ENCODE results near the gene PTPRA. TPM values are rescaled to one million over a fixed set of nuclear protein-coding genes. Genes with fewer than 3 reads are reported as not detected.

The PTPRA gene
- total RNA-seq, 2 experiments from 2014 or later, result 33.3 to 47.2 TPM

DNA sequence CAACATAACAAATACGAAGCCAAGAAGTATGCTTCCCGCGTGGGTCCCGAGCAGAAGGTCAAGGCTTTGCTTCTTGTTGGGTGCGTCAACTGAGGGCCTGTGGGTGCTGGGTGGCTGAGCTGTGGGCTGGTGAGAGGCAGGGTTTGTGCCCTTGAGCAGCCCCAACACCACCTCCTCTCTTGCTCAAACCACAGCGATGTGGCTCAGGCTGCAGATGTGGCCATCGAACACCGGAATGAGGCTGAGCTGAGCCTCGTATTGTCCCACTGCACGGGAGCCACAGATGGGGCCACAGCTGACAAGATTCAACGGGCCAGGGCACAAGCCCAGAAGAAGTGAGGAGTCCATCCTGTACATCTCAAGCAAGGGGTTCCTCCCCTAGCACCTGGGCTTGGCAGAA, 7.0 kb upstream of the PTPRA start:
- Histone ChIP-seq H3K4me3 (ENCODE audit: low read depth, low read length, poor library complexity, severe bottlenecking) (no peak overlapping the region), H3K4me2 (ENCODE audit: low read length) (no peak overlapping the region), H4K20me1 (ENCODE audit: insufficient read depth, low read length) (no peaks in the 10 kb centered on the region), H3K4me1 (ENCODE audit: insufficient read depth, low read length, poor library complexity, severe bottlenecking) (no peaks in the 10 kb centered on the region), H3K27ac (ENCODE audit: low read depth, low read length, poor library complexity, severe bottlenecking) (no peak overlapping the region), H3K9me2 (ENCODE audit: insufficient read depth, low read length) (no peaks in the 10 kb centered on the region), H3K9me3 (ENCODE audit: low read length) (no peaks in the 10 kb centered on the region), H3K36me3 (ENCODE audit: insufficient read depth, low read length) (peaks cover 6% of the 10 kb centered on the region; the same call in 1 of the 2 replicates), H2AFZ (ENCODE audit: low read length) (no peak overlapping the region), H3K79me2 (ENCODE audit: insufficient read depth, low read depth, low read length) (no peaks in the 10 kb centered on the region)
- intact Hi-C loops (cut with micrococcal nuclease; ENCODE audit: unreplicated experiment), result no loop called here
- POLR2A ChIA-PET, result no interaction called here
- DNase-seq (ENCODE audit: low spot score), result no peak
- CTCF ChIA-PET (ENCODE audit: unreplicated experiment), result no interaction called here
- TF ChIP-seq, protein P1, sequence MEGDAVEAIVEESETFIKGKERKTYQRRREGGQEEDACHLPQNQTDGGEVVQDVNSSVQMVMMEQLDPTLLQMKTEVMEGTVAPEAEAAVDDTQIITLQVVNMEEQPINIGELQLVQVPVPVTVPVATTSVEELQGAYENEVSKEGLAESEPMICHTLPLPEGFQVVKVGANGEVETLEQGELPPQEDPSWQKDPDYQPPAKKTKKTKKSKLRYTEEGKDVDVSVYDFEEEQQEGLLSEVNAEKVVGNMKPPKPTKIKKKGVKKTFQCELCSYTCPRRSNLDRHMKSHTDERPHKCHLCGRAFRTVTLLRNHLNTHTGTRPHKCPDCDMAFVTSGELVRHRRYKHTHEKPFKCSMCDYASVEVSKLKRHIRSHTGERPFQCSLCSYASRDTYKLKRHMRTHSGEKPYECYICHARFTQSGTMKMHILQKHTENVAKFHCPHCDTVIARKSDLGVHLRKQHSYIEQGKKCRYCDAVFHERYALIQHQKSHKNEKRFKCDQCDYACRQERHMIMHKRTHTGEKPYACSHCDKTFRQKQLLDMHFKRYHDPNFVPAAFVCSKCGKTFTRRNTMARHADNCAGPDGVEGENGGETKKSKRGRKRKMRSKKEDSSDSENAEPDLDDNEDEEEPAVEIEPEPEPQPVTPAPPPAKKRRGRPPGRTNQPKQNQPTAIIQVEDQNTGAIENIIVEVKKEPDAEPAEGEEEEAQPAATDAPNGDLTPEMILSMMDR (conservative IDR thresholded peaks at IDR 0.05; ENCODE audit: low read length), result no peak
- TF ChIP-seq EZH2phosphoT487 (IDR thresholded peaks at IDR 0.05; ENCODE audit: borderline replicate concordance, low read depth, low read length), result no peak
- BruUV-seq (replicated peaks), result no TSS peak

DNA sequence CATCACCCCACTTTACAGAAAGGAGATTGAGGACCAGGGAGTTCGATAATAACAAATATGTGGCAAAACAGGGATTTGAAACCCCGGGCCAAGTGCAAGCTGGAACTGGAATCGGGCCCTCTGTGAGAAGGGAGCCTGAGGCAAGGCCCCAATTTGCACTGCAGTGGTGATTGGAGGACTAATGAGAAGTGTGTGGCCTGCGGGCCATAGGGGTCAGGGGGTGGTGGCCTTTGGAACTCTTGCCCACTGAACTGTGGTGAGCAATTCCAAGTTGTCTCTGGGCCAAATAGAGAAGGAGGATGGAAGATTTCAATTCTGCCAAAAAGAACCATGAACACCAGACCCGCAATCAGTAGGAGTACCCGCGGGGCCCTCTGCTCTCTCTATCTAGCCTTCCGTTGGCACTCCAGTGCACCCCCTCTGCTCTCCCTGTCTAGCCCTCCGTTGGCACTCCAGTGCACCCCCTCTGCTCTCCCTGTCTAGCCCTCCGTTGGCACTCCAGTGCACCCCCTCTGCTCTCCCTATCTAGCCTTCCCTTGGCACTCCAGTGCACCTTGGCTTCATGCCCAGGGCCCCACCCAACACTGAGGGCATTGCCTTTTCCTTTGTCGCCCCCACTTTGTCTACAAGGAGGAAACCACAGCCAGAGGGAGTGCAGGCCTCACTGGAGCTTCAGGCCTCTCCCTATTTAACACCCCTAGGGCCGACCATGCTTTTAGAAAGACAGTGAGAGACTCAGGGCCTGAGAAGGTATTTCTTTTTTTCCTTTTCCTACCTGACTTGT, 6.0 kb upstream of the PTPRA start:
- POLR2A ChIA-PET, result no interaction called here

More for the DNA sequence above, 6.0 kb upstream of the PTPRA start:
- no peaks in the 10 kb centered on the region for H3K4me1 ChIP-seq (ENCODE audit: insufficient read depth, low read length, poor library complexity, severe bottlenecking)
- no peak overlapping the region for H3K4me3 ChIP-seq (ENCODE audit: low read depth, low read length, poor library complexity, severe bottlenecking)
- no peaks in the 10 kb centered on the region for H4K20me1 ChIP-seq (ENCODE audit: insufficient read depth, low read length)
- BruUV-seq (replicated peaks), result no TSS peak
- no peak overlapping the region for H3K4me2 ChIP-seq (ENCODE audit: low read length)
- no peak for DNase-seq (ENCODE audit: low spot score)
- intact Hi-C loops (cut with micrococcal nuclease; ENCODE audit: unreplicated experiment), result no loop called here
- CTCF ChIA-PET (ENCODE audit: unreplicated experiment), result no interaction called here
- no peaks in the 10 kb centered on the region for H3K9me3 ChIP-seq (ENCODE audit: low read length)
- no peak overlapping the region for H2AFZ ChIP-seq (ENCODE audit: low read length)
- no peak overlapping the region for H3K27ac ChIP-seq (ENCODE audit: low read depth, low read length, poor library complexity, severe bottlenecking)
- no peaks in the 10 kb centered on the region for H3K79me2 ChIP-seq (ENCODE audit: insufficient read depth, low read depth, low read length)
- no peak for TF ChIP-seq EZH2phosphoT487 (IDR thresholded peaks at IDR 0.05; ENCODE audit: borderline replicate concordance, low read depth, low read length)
- TF ChIP-seq, protein P1 (conservative IDR thresholded peaks at IDR 0.05; ENCODE audit: low read length), result no peak
- peaks cover 6% of the 10 kb centered on the region; the same call in 1 of the 2 replicates for H3K36me3 ChIP-seq (ENCODE audit: insufficient read depth, low read length)
- no peaks in the 10 kb centered on the region for H3K9me2 ChIP-seq (ENCODE audit: insufficient read depth, low read length)
